Measurements from ENCODE around the gene IMMP2L. TPM values are rescaled to one million over a fixed set of nuclear protein-coding genes. Genes with fewer than 3 reads are reported as not detected.
A peak's percentile ranks its signal among the peaks of the same experiment; 100 is the strongest.
"Not testable (repeated sequence)": the region's sequence is repeated elsewhere in the genome, so short reads cannot be mapped to it uniquely, and the experiment has no call there.

Gene IMMP2L
- total and polyA plus RNA-seq, 3 experiments from 2014 or later = 13.7 to 23.5 (median 18.0) TPM

DNA sequence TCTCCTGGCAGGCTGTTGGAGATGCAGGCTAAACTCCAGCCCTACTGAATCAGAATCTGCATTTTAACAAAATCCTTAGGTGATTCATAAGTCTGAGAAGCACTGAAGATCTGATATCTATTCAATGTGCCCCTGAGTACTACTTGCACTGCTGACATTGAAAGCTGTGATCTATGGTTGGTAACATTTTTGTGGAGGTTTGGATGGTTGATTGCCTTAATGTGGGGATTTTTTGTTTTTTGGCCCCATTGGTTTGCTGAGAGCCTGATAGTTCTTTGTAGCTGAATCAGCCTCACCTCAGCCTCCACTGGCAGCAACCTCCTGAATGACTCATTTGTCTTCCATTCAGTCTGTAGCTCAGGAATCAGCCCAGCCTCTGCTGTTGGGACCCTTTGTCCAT is 486.1 kb downstream of the IMMP2L start:
- no peak overlapping the region for H3K27ac ChIP-seq (ENCODE audit: low read depth, low read length)
- CTCF ChIA-PET = no interaction called here
- H3K4me3 Mint-ChIP-seq = no peak overlapping the region
- no peaks in the 10 kb centered on the region for H3K36me3 Mint-ChIP-seq
- H3K27ac Mint-ChIP-seq = no peak overlapping the region
- POLR2A ChIA-PET = interaction anchor here (0.5 kb wide), 1 partner anchor 96 kb away, joined by 5 read pairs; no protein-coding TSS in a partner anchor
- H3K9me3 ChIP-seq (ENCODE audit: low read length) = no peaks in the 10 kb centered on the region
- no peaks in the 10 kb centered on the region for H3K9me3 Mint-ChIP-seq
- peaks cover 16 to 62% (median 27%) of the 10 kb centered on the region in 3 donors for H3K4me1 Mint-ChIP-seq
- H3K27me3 ChIP-seq (ENCODE audit: insufficient read depth, low read length, poor library complexity, severe bottlenecking) = no peaks in the 10 kb centered on the region
- H3K36me3 ChIP-seq (ENCODE audit: insufficient read depth, low read length) = no peaks in the 10 kb centered on the region
- H3K27me3 Mint-ChIP-seq = peaks cover 0 to 2% of the 10 kb centered on the region in 2 donors
- H3K4me3 ChIP-seq (ENCODE audit: low read length) = no peak overlapping the region
- H3K4me1 ChIP-seq (ENCODE audit: insufficient read depth, low read length) = peaks cover 16% of the 10 kb centered on the region
- DNase-seq = no peak

DNA sequence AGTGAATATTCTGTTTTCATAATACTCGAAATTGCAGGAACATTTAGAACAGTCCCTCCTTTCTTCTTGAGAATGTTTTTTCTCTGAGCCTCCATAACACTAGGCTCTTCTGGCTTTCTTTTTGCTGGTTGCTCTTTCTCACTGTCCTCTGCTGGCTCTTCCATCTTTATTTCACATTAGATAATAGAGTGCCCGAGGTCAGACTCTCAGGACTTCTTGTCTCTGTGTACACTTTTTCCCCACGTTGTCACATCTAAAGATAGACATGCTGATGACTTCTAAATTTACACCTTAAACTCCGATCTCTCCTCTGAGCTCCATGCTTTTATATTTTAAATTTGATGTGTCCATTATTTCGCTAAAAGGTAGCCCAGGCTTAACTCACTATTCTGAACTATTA is 486.8 kb downstream of the IMMP2L start:
- H3K27ac ChIP-seq (ENCODE audit: low read depth, low read length) = no peak overlapping the region
- POLR2A ChIA-PET = no interaction called here
- no peaks in the 10 kb centered on the region for H3K9me3 ChIP-seq (ENCODE audit: low read length)
- H3K27me3 ChIP-seq (ENCODE audit: insufficient read depth, low read length, poor library complexity, severe bottlenecking) = no peaks in the 10 kb centered on the region
- CTCF ChIA-PET = no interaction called here
- H3K27ac Mint-ChIP-seq = no peak overlapping the region
- peaks cover 0 to 2% of the 10 kb centered on the region in 2 donors for H3K27me3 Mint-ChIP-seq
- no peak for DNase-seq
- H3K4me3 ChIP-seq (ENCODE audit: low read length) = no peak overlapping the region
- no peaks in the 10 kb centered on the region for H3K36me3 ChIP-seq (ENCODE audit: insufficient read depth, low read length)
- H3K4me1 Mint-ChIP-seq = peaks cover 14 to 55% (median 27%) of the 10 kb centered on the region in 3 donors
- H3K4me3 Mint-ChIP-seq = no peak overlapping the region
- H3K4me1 ChIP-seq (ENCODE audit: insufficient read depth, low read length) = peaks cover 15% of the 10 kb centered on the region
- no peaks in the 10 kb centered on the region for H3K9me3 Mint-ChIP-seq
- no peaks in the 10 kb centered on the region for H3K36me3 Mint-ChIP-seq

DNA sequence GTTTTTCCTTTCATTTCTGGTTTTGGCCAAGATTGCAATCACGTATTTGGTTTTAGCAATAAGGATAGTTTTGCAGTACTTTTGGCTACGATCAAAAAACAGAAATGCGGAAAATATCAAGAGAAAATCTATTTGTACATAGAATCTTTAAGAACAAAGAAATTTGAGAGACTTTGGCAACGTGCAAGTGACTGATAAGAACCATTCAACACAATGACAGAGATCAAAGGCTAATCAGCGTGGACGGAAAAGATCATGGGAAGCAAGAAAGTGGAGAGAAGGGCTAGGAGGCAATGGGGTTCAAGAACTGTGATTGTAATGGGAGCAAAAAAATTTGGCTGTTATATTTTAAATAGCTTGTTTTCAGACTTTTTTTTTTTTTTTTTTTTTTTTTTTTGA is 487.5 kb downstream of the IMMP2L start:
- CTCF ChIA-PET = interaction anchor here (1.4 kb wide), 1 partner anchor 62 kb away, joined by 4 read pairs; no protein-coding TSS in a partner anchor
- H3K9me3 Mint-ChIP-seq = no peaks in the 10 kb centered on the region
- POLR2A ChIA-PET = no interaction called here

DNA sequence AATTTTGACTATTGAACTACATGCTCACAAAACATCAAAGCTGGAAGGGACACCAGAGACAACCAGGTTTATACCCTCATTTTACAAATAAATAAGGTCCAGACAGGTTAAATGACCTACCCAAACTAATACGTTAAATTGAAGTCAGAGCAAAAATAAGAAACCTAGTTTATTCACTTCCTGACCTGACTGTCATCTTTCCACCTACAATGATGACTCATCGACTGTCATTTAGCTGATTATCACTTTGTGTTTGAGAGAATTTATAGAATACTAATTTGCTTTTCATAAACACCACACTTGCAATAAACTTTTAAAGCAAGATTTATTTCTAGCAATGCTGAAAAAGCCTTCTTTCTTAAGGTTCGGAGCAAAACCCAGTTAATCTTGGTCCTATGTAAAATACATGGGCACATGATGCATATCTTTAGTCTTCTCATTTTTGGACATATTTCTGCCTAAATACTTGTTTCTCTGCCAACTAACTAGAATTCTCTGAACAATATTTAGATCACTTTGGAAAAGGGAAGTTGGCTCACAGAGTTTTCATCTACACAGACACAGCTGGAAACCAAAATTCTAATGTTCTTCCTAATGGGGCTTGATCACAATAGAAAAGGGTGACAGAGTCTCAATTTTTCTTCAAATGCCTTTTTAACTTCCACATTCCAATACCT is 488.1 kb downstream of the IMMP2L start:
- Histone ChIP-seq H3K36me3 (ENCODE audit: insufficient read depth, low read length) (no peaks in the 10 kb centered on the region), H3K27ac (ENCODE audit: low read depth, low read length) (no peak overlapping the region), H3K27me3 (ENCODE audit: insufficient read depth, low read length, poor library complexity, severe bottlenecking) (no peaks in the 10 kb centered on the region), H3K4me3 (ENCODE audit: low read length) (no peak overlapping the region), H3K4me1 (ENCODE audit: insufficient read depth, low read length) (peaks cover 15% of the 10 kb centered on the region), H3K9me3 (ENCODE audit: low read length) (no peaks in the 10 kb centered on the region)
- CTCF ChIA-PET = interaction anchor here (1.4 kb wide), 1 partner anchor 61 kb away, joined by 4 read pairs; no protein-coding TSS in a partner anchor
- Mint-ChIP-seq H3K4me1 (peaks cover 14 to 49% (median 27%) of the 10 kb centered on the region in 3 donors), H3K4me3 (peak overlapping the region in 1 of 7 donors; percentile 54), H3K9me3 (no peaks in the 10 kb centered on the region), H3K27ac (peak overlapping the region in 2 of 8 donors; percentile 34 to 51), H3K36me3 (no peaks in the 10 kb centered on the region), H3K27me3 (peaks cover 0 to 2% of the 10 kb centered on the region in 2 donors)
- no peak for DNase-seq
- POLR2A ChIA-PET = no interaction called here

More for the DNA sequence above, 487.5 kb downstream of the IMMP2L start:
- H3K4me1 ChIP-seq (ENCODE audit: insufficient read depth, low read length) = peaks cover 15% of the 10 kb centered on the region
- H3K4me3 Mint-ChIP-seq = no peak overlapping the region
- peaks cover 14 to 50% (median 27%) of the 10 kb centered on the region in 3 donors for H3K4me1 Mint-ChIP-seq
- no peak overlapping the region for H3K4me3 ChIP-seq (ENCODE audit: low read length)
- no peaks in the 10 kb centered on the region for H3K36me3 ChIP-seq (ENCODE audit: insufficient read depth, low read length)
- H3K27ac Mint-ChIP-seq = no peak overlapping the region
- no peak overlapping the region for H3K27ac ChIP-seq (ENCODE audit: low read depth, low read length)
- no peaks in the 10 kb centered on the region for H3K27me3 ChIP-seq (ENCODE audit: insufficient read depth, low read length, poor library complexity, severe bottlenecking)
- no peaks in the 10 kb centered on the region for H3K9me3 ChIP-seq (ENCODE audit: low read length)
- no peak for DNase-seq
- peaks cover 0 to 2% of the 10 kb centered on the region in 2 donors for H3K27me3 Mint-ChIP-seq
- no peaks in the 10 kb centered on the region for H3K36me3 Mint-ChIP-seq

DNA sequence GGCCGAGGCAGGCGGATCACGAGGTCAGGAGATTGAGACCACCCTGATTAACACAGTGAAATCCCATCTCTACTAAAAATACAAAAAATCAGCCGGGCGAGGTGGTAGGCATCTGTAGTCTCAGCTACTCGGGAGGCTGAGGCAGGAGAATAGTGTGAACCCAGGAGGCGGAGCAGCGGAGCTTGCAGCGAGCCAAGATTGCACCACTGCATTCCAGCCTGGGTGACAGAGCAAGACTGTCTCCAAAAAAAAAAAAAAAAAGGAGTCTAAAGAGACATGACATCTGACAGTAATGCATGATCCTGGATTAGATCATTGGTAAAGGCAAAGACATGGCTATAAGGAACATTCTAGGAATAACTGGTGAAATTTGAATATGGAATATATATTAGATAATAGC is 489.6 kb downstream of the IMMP2L start:
- H3K27me3 Mint-ChIP-seq; H3K27me3 ChIP-seq (ENCODE audit: insufficient read depth, low read length, poor library complexity, severe bottlenecking); POLR2A ChIA-PET; H3K36me3 ChIP-seq (ENCODE audit: insufficient read depth, low read length); H3K36me3 Mint-ChIP-seq; H3K4me3 Mint-ChIP-seq; H3K4me3 ChIP-seq (ENCODE audit: low read length); CTCF ChIA-PET; H3K9me3 Mint-ChIP-seq; H3K27ac Mint-ChIP-seq; DNase-seq; H3K9me3 ChIP-seq (ENCODE audit: low read length); H3K27ac ChIP-seq (ENCODE audit: low read depth, low read length): not testable (repeated sequence)
- H3K4me1 ChIP-seq (ENCODE audit: insufficient read depth, low read length) = peaks cover 15% of the 10 kb centered on the region
- peaks cover 14 to 49% (median 27%) of the 10 kb centered on the region in 3 donors for H3K4me1 Mint-ChIP-seq

DNA sequence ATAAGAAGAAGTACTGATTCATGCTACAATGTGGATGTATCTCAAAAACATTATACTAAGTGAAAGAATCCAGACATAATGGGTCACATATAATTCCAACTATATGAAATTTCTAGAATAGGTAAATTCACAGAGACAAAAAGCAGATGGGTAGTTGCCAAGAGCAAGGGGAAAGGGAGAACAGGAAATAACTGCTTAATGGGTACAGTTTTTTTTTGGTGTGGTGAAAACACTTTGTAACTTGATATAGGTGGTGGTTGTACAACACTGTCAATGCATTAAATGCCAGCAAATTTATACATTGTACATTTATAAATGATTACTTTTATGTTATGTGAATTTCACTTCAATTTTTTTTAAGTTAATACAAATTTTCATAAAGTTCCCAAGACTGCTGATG is 490.7 kb downstream of the IMMP2L start:
- H3K27me3 ChIP-seq (ENCODE audit: insufficient read depth, low read length, poor library complexity, severe bottlenecking) = no peaks in the 10 kb centered on the region
- Mint-ChIP-seq H3K27me3 (peaks cover 0 to 2% of the 10 kb centered on the region in 2 donors), H3K4me1 (peaks cover 14 to 42% (median 27%) of the 10 kb centered on the region in 3 donors), H3K9me3 (no peaks in the 10 kb centered on the region), H3K4me3 (no peak overlapping the region), H3K36me3 (peaks cover 0 to under 1% (median 0%) of the 10 kb centered on the region in 3 donors), H3K27ac (no peak overlapping the region)
- H3K4me1 ChIP-seq (ENCODE audit: insufficient read depth, low read length) = peaks cover 15% of the 10 kb centered on the region
- no peak overlapping the region for H3K27ac ChIP-seq (ENCODE audit: low read depth, low read length)
- DNase-seq = no peak
- ChIA-PET POLR2A (no interaction called here), CTCF (no interaction called here)
- H3K9me3 ChIP-seq (ENCODE audit: low read length) = no peaks in the 10 kb centered on the region
- no peaks in the 10 kb centered on the region for H3K36me3 ChIP-seq (ENCODE audit: insufficient read depth, low read length)
- no peak overlapping the region for H3K4me3 ChIP-seq (ENCODE audit: low read length)

DNA sequence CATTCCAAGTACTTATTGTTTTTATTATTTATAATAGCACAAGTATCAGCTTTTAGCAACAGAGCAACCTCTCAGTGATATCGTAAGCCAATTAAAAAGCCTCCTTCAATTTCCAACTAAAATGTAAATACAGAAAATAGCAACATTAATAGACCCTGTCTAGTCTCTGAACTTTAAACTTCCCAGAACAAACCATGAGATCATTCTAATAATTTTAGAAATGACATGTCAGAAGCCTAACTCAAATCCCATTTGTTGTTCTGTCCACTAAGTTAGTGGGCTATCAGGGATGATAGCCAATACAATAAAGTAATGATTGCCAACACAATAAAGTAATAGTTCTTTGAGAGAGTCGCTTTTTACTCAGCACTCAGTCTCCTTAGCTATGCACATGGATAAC is 493.7 kb downstream of the IMMP2L start:
- Mint-ChIP-seq H3K9me3 (peaks cover under 1 to 4% (median 4%) of the 10 kb centered on the region in 5 donors), H3K4me1 (peaks cover 4 to 16% (median 13%) of the 10 kb centered on the region in 3 donors), H3K27me3 (no peaks in the 10 kb centered on the region), H3K27ac (no peak overlapping the region), H3K4me3 (no peak overlapping the region), H3K36me3 (peaks cover 1 to 15% (median 2%) of the 10 kb centered on the region in 3 donors)
- Histone ChIP-seq H3K27ac (ENCODE audit: low read depth, low read length) (no peak overlapping the region), H3K9me3 (ENCODE audit: low read length) (no peaks in the 10 kb centered on the region), H3K36me3 (ENCODE audit: insufficient read depth, low read length) (no peaks in the 10 kb centered on the region), H3K4me1 (ENCODE audit: insufficient read depth, low read length) (peaks cover 6% of the 10 kb centered on the region), H3K27me3 (ENCODE audit: insufficient read depth, low read length, poor library complexity, severe bottlenecking) (no peaks in the 10 kb centered on the region), H3K4me3 (ENCODE audit: low read length) (no peak overlapping the region)
- CTCF ChIA-PET = no interaction called here
- POLR2A ChIA-PET = no interaction called here
- no peak for DNase-seq

DNA sequence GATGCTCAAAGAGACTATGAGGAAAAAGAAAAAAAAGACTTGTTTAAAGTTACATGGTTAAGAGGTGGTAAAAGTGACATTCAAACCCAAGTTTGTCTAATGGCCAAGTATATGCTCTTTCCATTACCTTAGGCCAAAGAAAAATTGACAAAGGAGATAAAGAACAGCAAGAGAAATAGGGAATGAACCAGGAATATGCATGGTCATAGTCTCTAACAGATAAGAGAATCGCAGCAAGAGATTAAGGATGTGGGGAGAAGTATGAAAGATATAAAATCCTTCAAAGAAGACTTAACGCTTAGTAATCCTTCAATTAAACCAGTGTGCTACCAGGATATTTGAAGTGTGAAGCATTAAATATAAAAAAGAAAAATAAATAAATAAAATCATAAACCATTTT is 494.6 kb downstream of the IMMP2L start:
- Histone ChIP-seq H3K36me3 (ENCODE audit: insufficient read depth, low read length) (no peaks in the 10 kb centered on the region), H3K4me3 (ENCODE audit: low read length) (no peak overlapping the region), H3K9me3 (ENCODE audit: low read length) (no peaks in the 10 kb centered on the region), H3K4me1 (ENCODE audit: insufficient read depth, low read length) (no peaks in the 10 kb centered on the region), H3K27ac (ENCODE audit: low read depth, low read length) (no peak overlapping the region), H3K27me3 (ENCODE audit: insufficient read depth, low read length, poor library complexity, severe bottlenecking) (no peaks in the 10 kb centered on the region)
- peaks cover 3 to 8% (median 5%) of the 10 kb centered on the region in 5 donors for H3K9me3 Mint-ChIP-seq
- H3K27me3 Mint-ChIP-seq = no peaks in the 10 kb centered on the region
- POLR2A ChIA-PET = no interaction called here
- peaks cover 2 to 9% (median 6%) of the 10 kb centered on the region in 3 donors for H3K4me1 Mint-ChIP-seq
- H3K27ac Mint-ChIP-seq = no peak overlapping the region
- no peak overlapping the region for H3K4me3 Mint-ChIP-seq
- CTCF ChIA-PET = no interaction called here
- DNase-seq = no peak
- peaks cover 3 to 19% (median 4%) of the 10 kb centered on the region in 3 donors for H3K36me3 Mint-ChIP-seq
